ENCODE data around the gene MINDY2. TPM values are rescaled to one million over a fixed set of nuclear protein-coding genes. Genes with fewer than 3 reads are reported as not detected.

The MINDY2 gene
- total RNA-seq, 1 donor from 2014 or later, result 25.0 TPM

- TF ChIP-seq EZH2 (IDR thresholded peaks at IDR 0.05) (no peak), CTCF (IDR thresholded peaks at IDR 0.05) (peak; percentile 7)
Measured at GRCh38 chr15:58770519-58770856, 614 bp upstream of the MINDY2 start.

GRCh38 chr15:58771621-58772250 is 634 bp downstream of the MINDY2 start:
- no peak for TF ChIP-seq EZH2 (IDR thresholded peaks at IDR 0.05)
- no peak for TF ChIP-seq CTCF (IDR thresholded peaks at IDR 0.05)
- no peak for TF ChIP-seq EZH2phosphoT487 (IDR thresholded peaks at IDR 0.05)
- Histone ChIP-seq H3K9ac (peak overlapping the region; percentile 62), H3K27ac (peak overlapping the region; percentile 84), H3K36me3 (no peaks in the 10 kb centered on the region), H3K9me3 (ENCODE audit: low read depth) (no peaks in the 10 kb centered on the region), H3K79me2 (ENCODE audit: low read depth) (peaks cover 49% of the 10 kb centered on the region), H3K27me3 (peaks cover 4% of the 10 kb centered on the region), H3K4me1 (peaks cover 5% of the 10 kb centered on the region), H3K4me3 (peak overlapping the region; percentile 80), H3K4me2 (peak overlapping the region; percentile 86), H2AFZ (replicated peaks) (peak overlapping the region; percentile 84), H4K20me1 (ENCODE audit: low read depth) (no peaks in the 10 kb centered on the region), H3F3A (ENCODE audit: low read depth) (peaks cover 26% of the 10 kb centered on the region)
- H3K27ac Mint-ChIP-seq, result peak overlapping the region; percentile 86
- peak overlapping the region; percentile 98 for H3K4me3 Mint-ChIP-seq
- no peaks in the 10 kb centered on the region for H3K36me3 Mint-ChIP-seq
- peak; percentile 72 for DNase-seq (ENCODE audit: low spot score)
- no peaks in the 10 kb centered on the region for H3K9me3 Mint-ChIP-seq
- H3K4me1 Mint-ChIP-seq, result peaks cover 11% of the 10 kb centered on the region
- H3K27me3 Mint-ChIP-seq (ENCODE audit: insufficient read depth, low read depth), result no peaks in the 10 kb centered on the region

More at GRCh38 chr15:58770519-58770856, 614 bp upstream of the MINDY2 start:
- no peaks in the 10 kb centered on the region for H4K20me1 ChIP-seq (ENCODE audit: low read depth)
- H3K27me3 Mint-ChIP-seq (ENCODE audit: insufficient read depth, low read depth), result no peaks in the 10 kb centered on the region
- peaks cover 4% of the 10 kb centered on the region for H3K27me3 ChIP-seq
- no peaks in the 10 kb centered on the region for H3K36me3 ChIP-seq
- peaks cover 5% of the 10 kb centered on the region for H3K4me1 ChIP-seq
- H3K4me3 ChIP-seq, result peak overlapping the region; percentile 80
- H3K9me3 Mint-ChIP-seq, result no peaks in the 10 kb centered on the region
- H3K4me2 ChIP-seq, result peak overlapping the region; percentile 73
- peak overlapping the region; percentile 76 for H3K27ac Mint-ChIP-seq
- H3K9me3 ChIP-seq (ENCODE audit: low read depth), result no peaks in the 10 kb centered on the region
- peaks cover 26% of the 10 kb centered on the region for H3F3A ChIP-seq (ENCODE audit: low read depth)
- H3K9ac ChIP-seq, result no peak overlapping the region
- no peak for DNase-seq (ENCODE audit: low spot score)
- H2AFZ ChIP-seq (replicated peaks), result peak overlapping the region; percentile 15
- H3K4me1 Mint-ChIP-seq, result peaks cover 11% of the 10 kb centered on the region
- H3K36me3 Mint-ChIP-seq, result no peaks in the 10 kb centered on the region
- peaks cover 37% of the 10 kb centered on the region for H3K79me2 ChIP-seq (ENCODE audit: low read depth)
- no peak overlapping the region for H3K27ac ChIP-seq
- H3K4me3 Mint-ChIP-seq, result peak overlapping the region; percentile 98

GRCh38 chr15:58773024-58773423 is 1.9 kb downstream of the MINDY2 start:
- Histone ChIP-seq H3K4me2 (peak overlapping the region; percentile 86), H3K9ac (no peak overlapping the region), H3K9me3 (ENCODE audit: low read depth) (no peaks in the 10 kb centered on the region), H3K27me3 (peaks cover 4% of the 10 kb centered on the region), H3K79me2 (ENCODE audit: low read depth) (peaks cover 61% of the 10 kb centered on the region), H3K27ac (no peak overlapping the region), H3K36me3 (no peaks in the 10 kb centered on the region), H3K4me1 (peaks cover 5% of the 10 kb centered on the region), H3F3A (ENCODE audit: low read depth) (peaks cover 26% of the 10 kb centered on the region), H3K4me3 (peak overlapping the region; percentile 80), H4K20me1 (ENCODE audit: low read depth) (no peaks in the 10 kb centered on the region), H2AFZ (replicated peaks) (no peak overlapping the region)
- Mint-ChIP-seq H3K9me3 (no peaks in the 10 kb centered on the region), H3K4me1 (peaks cover 11% of the 10 kb centered on the region), H3K27me3 (ENCODE audit: insufficient read depth, low read depth) (no peaks in the 10 kb centered on the region), H3K4me3 (peak overlapping the region; percentile 98), H3K27ac (no peak overlapping the region), H3K36me3 (no peaks in the 10 kb centered on the region)
- no peak for DNase-seq (ENCODE audit: low spot score)
- TF ChIP-seq CTCF (IDR thresholded peaks at IDR 0.05) (no peak), EZH2phosphoT487 (IDR thresholded peaks at IDR 0.05) (no peak), EZH2 (IDR thresholded peaks at IDR 0.05) (no peak)

Data from neural progenitor cell (in vitro differentiated cells).